AG08396 (cell line): ENCODE results near the gene DNAJB8.

Experiments used
- DNase-seq: peaks from one replicate; pipeline ENCODE4 v3.0.0; 2012; ENCODE audit warnings: low spot score, mixed read lengths

The DNAJB8 gene

GRCh38 chr3:128482666-128483656 lies 16.3 kb upstream of the DNAJB8 start:
- DNase-seq: peak; percentile 83

- no peak for DNase-seq
Measured at GRCh38 chr3:128482175-128482574, 15.5 kb upstream of the DNAJB8 start.

GRCh38 chr3:128481438-128481942 lies 14.8 kb upstream of the DNAJB8 start:
- DNase-seq: no peak

GRCh38 chr3:128480717-128481437 lies 14.2 kb upstream of the DNAJB8 start:
- no peak for DNase-seq

GRCh38 chr3:128480278-128480677 lies 13.6 kb upstream of the DNAJB8 start:
- no peak for DNase-seq

- DNase-seq: no peak
Measured at GRCh38 chr3:128479558-128480086, 12.9 kb upstream of the DNAJB8 start.

- no peak for DNase-seq
Measured at GRCh38 chr3:128478576-128479506, 12.2 kb upstream of the DNAJB8 start.

- DNase-seq: no peak
Measured at GRCh38 chr3:128476659-128477058, 10.0 kb upstream of the DNAJB8 start.

- DNase-seq: no peak
Measured at GRCh38 chr3:128475355-128475754, 8.7 kb upstream of the DNAJB8 start.

- DNase-seq: no peak
Measured at GRCh38 chr3:128473737-128474136, 7.0 kb upstream of the DNAJB8 start.

GRCh38 chr3:128473180-128473519 lies 6.5 kb upstream of the DNAJB8 start:
- DNase-seq: no peak

- no peak for DNase-seq
Measured at GRCh38 chr3:128472449-128473179, 5.9 kb upstream of the DNAJB8 start.

- no peak for DNase-seq
Measured at GRCh38 chr3:128471720-128472119, 5.0 kb upstream of the DNAJB8 start.

GRCh38 chr3:128471110-128471509 lies 4.4 kb upstream of the DNAJB8 start:
- DNase-seq: no peak

GRCh38 chr3:128470134-128470899 lies 3.6 kb upstream of the DNAJB8 start:
- DNase-seq: no peak

GRCh38 chr3:128469556-128469955 lies 2.9 kb upstream of the DNAJB8 start:
- DNase-seq: no peak

- no peak for DNase-seq
Measured at GRCh38 chr3:128468791-128469527, 2.3 kb upstream of the DNAJB8 start.

- no peak for DNase-seq
Measured at GRCh38 chr3:128468285-128468790, 1.6 kb upstream of the DNAJB8 start.

- no peak for DNase-seq
Measured at GRCh38 chr3:128464702-128465101, 2.0 kb downstream of the DNAJB8 start.
